DOHH2 (cell line): ENCODE measurements around the gene GATAD2A.

ENCODE experiments used
- CTCF ChIP-seq: fragments of 200-600 bp; sonication (generic); IDR thresholded peaks from one replicate; pipeline ENCODE4 v1.5.1; 2014; ENCODE audit warnings: antibody characterized with exemption, mild to moderate bottlenecking, low read depth, low read length; ENCODE audit not compliant: poor library complexity, severe bottlenecking
- EZH2phosphoT487 ChIP-seq: fragments of 200-600 bp; sonication (generic); IDR thresholded peaks from 2 replicates; pipeline ENCODE4 v1.6.1; 2017; ENCODE audit warnings: borderline replicate concordance, mild to moderate bottlenecking, antibody characterized with exemption, low read length, moderate library complexity, mixed read lengths

GRCh38 chr19:19371059-19371458, 34.4 kb upstream of the GATAD2A start:
- TF ChIP-seq CTCF (no peak), EZH2phosphoT487 (no peak)
